HepG2 (cell line): ENCODE data around the gene KCNIP4.

ENCODE experiments used
- ARID2 ChIP-seq: sonication (generic); formaldehyde crosslinking; IDR thresholded peaks from 2 replicates; pipeline ENCODE4 v1.8.1; 2022; ENCODE audit warnings: mild to moderate bottlenecking, missing genetic modification reagents, borderline replicate concordance
- CTCF ChIP-seq: sonication (generic); formaldehyde crosslinking; IDR thresholded peaks from 2 replicates; pipeline ENCODE4 v1.5.0; 2020; ENCODE audit warnings: mild to moderate bottlenecking, missing genetic modification reagents, moderate library complexity
- POLR2A ChIP-seq, 2 experiments: IDR thresholded peaks; 2 replicates each; pipeline ENCODE4 v1.6.1; 2011; ENCODE audit warnings: low read depth in 2 of 2, low read length in 2 of 2, mild to moderate bottlenecking in 1 of 2, moderate library complexity in 1 of 2; ENCODE audit not compliant: insufficient read depth in 1 of 2
- REST ChIP-seq, 2 experiments: IDR thresholded peaks; 2 replicates each; pipeline ENCODE4 v1.6.1; 2011 to 2012; ENCODE audit warnings: low read length in 2 of 2, borderline replicate concordance in 1 of 2, low read depth in 1 of 2, mild to moderate bottlenecking in 1 of 2, moderate library complexity in 1 of 2
- SMC3 ChIP-seq: IDR thresholded peaks from 2 replicates; pipeline ENCODE4 v1.6.1; 2011; ENCODE audit warnings: low read length, improper control_type of control experiment
- SP1 ChIP-seq, 2 experiments: fragments of 450-650 bp in 1 of 2; sonication (generic) in 1 of 2; formaldehyde crosslinking in 1 of 2; IDR thresholded peaks; 2 replicates each; pipeline versions ENCODE4 v1.4.0 to v1.6.1; 2016 to 2020; ENCODE audit warnings: missing genetic modification reagents in 1 of 2
- ZIK1 ChIP-seq: sonication (generic); formaldehyde crosslinking; IDR thresholded peaks from 2 replicates; pipeline ENCODE4 v1.5.0; 2020; ENCODE audit warnings: mild to moderate bottlenecking, low read depth, missing genetic modification reagents, borderline replicate concordance

DNA sequence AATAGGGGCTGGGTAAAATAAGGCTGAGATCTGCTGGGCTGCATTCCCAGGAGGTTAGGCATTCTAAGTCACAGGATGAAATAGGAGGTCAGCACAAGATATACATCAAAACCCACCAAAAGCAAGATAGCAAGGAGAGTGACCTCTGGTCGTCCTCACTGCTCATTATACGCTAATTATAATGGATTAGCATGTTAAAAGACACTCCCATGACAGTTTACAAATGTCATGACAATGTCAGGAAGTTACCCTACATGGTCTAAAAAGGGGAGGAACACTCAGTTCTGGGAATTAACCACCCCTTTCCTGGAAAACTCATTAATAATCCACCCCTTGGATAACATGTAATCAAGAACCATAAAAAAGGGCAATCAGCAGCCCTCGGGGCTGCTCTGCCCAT, 403.6 kb downstream of the KCNIP4 start:
- TF ChIP-seq CTCF (CRISPR knock-in tag) (no peak), ZIK1 (CRISPR knock-in tag) (no peak), POLR2A (IDR thresholded peaks at IDR 0.05; ENCODE audit: insufficient read depth in 1 of 2, low read depth in 2 of 2, low read length in 2 of 2) (no peak), SP1 (IDR thresholded peaks at IDR 0.05) (no peak), SP1 (CRISPR knock-in tag; IDR thresholded peaks at IDR 0.05) (no peak), REST (IDR thresholded peaks at IDR 0.05; ENCODE audit: borderline replicate concordance in 1 of 2, low read depth in 1 of 2, low read length in 2 of 2) (no peak), ARID2 (CRISPR knock-in tag) (no peak), SMC3 (no peak)
